ENCODE results near the gene FABP7. TPM values are rescaled to one million over a fixed set of nuclear protein-coding genes. Genes with fewer than 3 reads are reported as not detected.

The FABP7 gene
- not detected in 2 replicates for total RNA-seq

- Histone ChIP-seq H3K27ac (ENCODE audit: low read depth, low read length) (no peak within 1 kb of the TSS), H3K4me1 (ENCODE audit: insufficient read depth, low read length) (no peaks in the 10 kb centered on the region), H3K4me3 (ENCODE audit: insufficient read depth, low read length) (no peak within 1 kb of the TSS), H4K20me1 (ENCODE audit: insufficient read depth, low read length) (no peaks in the 10 kb centered on the region), H3K36me3 (ENCODE audit: insufficient read depth, low read length) (no peaks in the 10 kb centered on the region), H2AFZ (ENCODE audit: low read length) (no peak within 1 kb of the TSS), H3K27me3 (ENCODE audit: insufficient read depth, low read length) (peaks cover 17% of the 10 kb centered on the region), H3K9me3 (ENCODE audit: low read depth, low read length) (no peaks in the 10 kb centered on the region), H3K79me2 (ENCODE audit: insufficient read depth, low read length) (no peaks in the 10 kb centered on the region), H3K4me2 (ENCODE audit: insufficient read depth, low read length) (no peak within 1 kb of the TSS)
- TF ChIP-seq CTCF (IDR thresholded peaks at IDR 0.05; ENCODE audit: extremely low read depth, low read depth, low read length): no peak
- no peak for DNase-seq (ENCODE audit: insufficient read length, low spot score, missing footprints)
Measured at GRCh38 chr6:122779667-122780066, at the start of gene FABP7. FABP7 (plus strand) TSS chr6:122779716; CDS start chr6:122779795, 79 bp downstream.

GRCh38 chr6:122730334-122730733 lies 49.2 kb upstream of the FABP7 start:
- Histone ChIP-seq H2AFZ (ENCODE audit: low read length) (no peak overlapping the region), H3K27ac (ENCODE audit: low read depth, low read length) (no peak overlapping the region), H3K27me3 (ENCODE audit: insufficient read depth, low read length) (peaks cover 3% of the 10 kb centered on the region), H3K9me3 (ENCODE audit: low read depth, low read length) (no peaks in the 10 kb centered on the region), H3K36me3 (ENCODE audit: insufficient read depth, low read length) (no peaks in the 10 kb centered on the region), H3K4me3 (ENCODE audit: insufficient read depth, low read length) (no peak overlapping the region), H3K4me2 (ENCODE audit: insufficient read depth, low read length) (no peak overlapping the region), H3K4me1 (ENCODE audit: insufficient read depth, low read length) (no peaks in the 10 kb centered on the region), H4K20me1 (ENCODE audit: insufficient read depth, low read length) (no peaks in the 10 kb centered on the region), H3K79me2 (ENCODE audit: insufficient read depth, low read length) (no peaks in the 10 kb centered on the region)
- DNase-seq (ENCODE audit: insufficient read length, low spot score, missing footprints): no peak
- no peak for TF ChIP-seq CTCF (IDR thresholded peaks at IDR 0.05; ENCODE audit: extremely low read depth, low read depth, low read length)

GRCh38 chr6:122730775-122731386 lies 48.6 kb upstream of the FABP7 start:
- peaks cover 3% of the 10 kb centered on the region for H3K27me3 ChIP-seq (ENCODE audit: insufficient read depth, low read length)
- DNase-seq (ENCODE audit: insufficient read length, low spot score, missing footprints): peak; percentile 75
- H3K4me1 ChIP-seq (ENCODE audit: insufficient read depth, low read length): no peaks in the 10 kb centered on the region
- H3K4me2 ChIP-seq (ENCODE audit: insufficient read depth, low read length): no peak overlapping the region
- H3K27ac ChIP-seq (ENCODE audit: low read depth, low read length): no peak overlapping the region
- H3K4me3 ChIP-seq (ENCODE audit: insufficient read depth, low read length): no peak overlapping the region
- H4K20me1 ChIP-seq (ENCODE audit: insufficient read depth, low read length): no peaks in the 10 kb centered on the region
- no peak overlapping the region for H2AFZ ChIP-seq (ENCODE audit: low read length)
- TF ChIP-seq CTCF (IDR thresholded peaks at IDR 0.05; ENCODE audit: extremely low read depth, low read depth, low read length): peak; percentile 72
- H3K79me2 ChIP-seq (ENCODE audit: insufficient read depth, low read length): no peaks in the 10 kb centered on the region
- no peaks in the 10 kb centered on the region for H3K9me3 ChIP-seq (ENCODE audit: low read depth, low read length)
- no peaks in the 10 kb centered on the region for H3K36me3 ChIP-seq (ENCODE audit: insufficient read depth, low read length)

- Histone ChIP-seq H2AFZ (ENCODE audit: low read length) (no peak overlapping the region), H3K4me3 (ENCODE audit: insufficient read depth, low read length) (no peak overlapping the region), H3K4me1 (ENCODE audit: insufficient read depth, low read length) (no peaks in the 10 kb centered on the region), H3K27me3 (ENCODE audit: insufficient read depth, low read length) (peaks cover 3% of the 10 kb centered on the region), H3K79me2 (ENCODE audit: insufficient read depth, low read length) (no peaks in the 10 kb centered on the region), H3K4me2 (ENCODE audit: insufficient read depth, low read length) (no peak overlapping the region), H4K20me1 (ENCODE audit: insufficient read depth, low read length) (no peaks in the 10 kb centered on the region), H3K9me3 (ENCODE audit: low read depth, low read length) (no peaks in the 10 kb centered on the region), H3K36me3 (ENCODE audit: insufficient read depth, low read length) (no peaks in the 10 kb centered on the region), H3K27ac (ENCODE audit: low read depth, low read length) (no peak overlapping the region)
- no peak for DNase-seq (ENCODE audit: insufficient read length, low spot score, missing footprints)
- no peak for TF ChIP-seq CTCF (IDR thresholded peaks at IDR 0.05; ENCODE audit: extremely low read depth, low read depth, low read length)
Measured at GRCh38 chr6:122733259-122733658, 46.3 kb upstream of the FABP7 start.
